K562 (cell line): Measurements from ENCODE around the gene DYNLT2B. TPM values are rescaled to one million over a fixed set of nuclear protein-coding genes. Genes with fewer than 3 reads are reported as not detected.

Experiments used
- E2F4 ChIP-seq: sonication (generic); formaldehyde crosslinking; IDR thresholded peaks from 2 replicates; pipeline ENCODE4 v1.8.0; 2022; ENCODE audit warnings: mild to moderate bottlenecking, low read depth, missing genetic modification reagents
- ETV5 ChIP-seq: sonication (generic); formaldehyde crosslinking; IDR thresholded peaks from 2 replicates; pipeline ENCODE4 v1.4.0; 2020; ENCODE audit warnings: low read depth, mild to moderate bottlenecking, missing genetic modification reagents
- HMG20B ChIP-seq: fragments of 250-450 bp; sonication (Bioruptor Pico); IDR thresholded peaks from 2 replicates; pipeline ENCODE4 v1.5.0; 2021; ENCODE audit warnings: mild to moderate bottlenecking
- HNRNPLL ChIP-seq: fragments of 200-400 bp; formaldehyde crosslinking; IDR thresholded peaks from 2 replicates; pipeline ENCODE4 v1.6.1; 2017; ENCODE audit warnings: low read length, low read depth, mild to moderate bottlenecking; ENCODE audit not compliant: poor library complexity, severe bottlenecking
- KDM4B ChIP-seq, 2 experiments: fragments of 450-650 bp in 1 of 2; sonication (generic) in 1 of 2; IDR thresholded peaks; 2 replicates each; pipeline ENCODE4 v1.6.1; 2016 to 2017; ENCODE audit warnings: borderline replicate concordance in 2 of 2, antibody characterized with exemption in 1 of 2, low read depth in 1 of 2, mild to moderate bottlenecking in 1 of 2
- MAX ChIP-seq: sonication (generic); formaldehyde crosslinking; IDR thresholded peaks from 2 replicates; pipeline ENCODE4 v1.9.0; 2022; ENCODE audit warnings: mild to moderate bottlenecking, missing genetic modification reagents
- MED1 ChIP-seq: sonication (generic); formaldehyde crosslinking; IDR thresholded peaks from 2 replicates; pipeline ENCODE4 v1.8.1; 2023; ENCODE audit warnings: missing genetic modification reagents, borderline replicate concordance
- MYNN ChIP-seq, 2 experiments: sonication (generic); formaldehyde crosslinking in 1 of 2; IDR thresholded peaks; 2 replicates each; pipeline versions ENCODE4 v1.5.0 to v1.6.1; 2016 to 2020; ENCODE audit warnings: antibody characterized with exemption in 1 of 2, missing genetic modification reagents in 1 of 2
- RBFOX2 ChIP-seq: fragments of 200-400 bp; formaldehyde crosslinking; IDR thresholded peaks from 2 replicates; pipeline ENCODE4 v1.6.1; 2017; ENCODE audit warnings: low read depth, mild to moderate bottlenecking, low read length, moderate library complexity
- RHOXF2B ChIP-seq: fragments of 250-450 bp; sonication (Bioruptor Pico); conservative IDR thresholded peaks from 2 replicates; pipeline ENCODE4 v1.5.1; 2021
- ZBTB12 ChIP-seq: fragments of 250-450 bp; sonication (Bioruptor Pico); IDR thresholded peaks from 2 replicates; pipeline ENCODE4 v1.4.0; 2020
- ZNF23 ChIP-seq: fragments of 250-450 bp; sonication (Bioruptor Pico); IDR thresholded peaks from 2 replicates; pipeline ENCODE4 v1.4.0; 2020; ENCODE audit warnings: mild to moderate bottlenecking
- ZNF239 ChIP-seq: fragments of 250-450 bp; sonication (Bioruptor Pico); IDR thresholded peaks from 2 replicates; pipeline ENCODE4 v1.4.0; 2020; ENCODE audit warnings: mild to moderate bottlenecking
- ZNF511 ChIP-seq: sonication (generic); formaldehyde crosslinking; IDR thresholded peaks from 2 replicates; pipeline ENCODE4 v1.8.0; 2022; ENCODE audit warnings: mild to moderate bottlenecking, missing genetic modification reagents
- ZNF655 ChIP-seq: fragments of 250-450 bp; sonication (Bioruptor Pico); IDR thresholded peaks from 2 replicates; pipeline ENCODE4 v1.5.0; 2021
- ZNF830 ChIP-seq: fragments of 250-450 bp; sonication (Bioruptor Pico); IDR thresholded peaks from 2 replicates; pipeline ENCODE4 v1.5.0; 2021; ENCODE audit warnings: mild to moderate bottlenecking
- polyA plus RNA-seq, 8 experiments: library from polyadenylated mRNA; depleted of rRNA in 4 of 8; stranded (reverse) in 5 of 8; unstranded in 3 of 8; fragments of >200 nt; fragmentation: Nextera tagmentation in 2 of 8; fragmentation: Illumina TruSeq in 1 of 8; extraction: Ambion mirVana in 2 of 8; extraction: Trizol in 1 of 8; gene quantifications; 2 replicates each; pipeline versions ENCODE4 v1.2.1 to v1.2.3, GENCODE V29; 2011 to 2014; ENCODE audit warnings: inconsistent platforms in 1 of 8, missing spikeins in 1 of 8
- total RNA-seq, 7 experiments: library from RNA; depleted of rRNA in 6 of 7; stranded (reverse); fragments of >200 nt in 6 of 7; fragmentation: Illumina TruSeq in 2 of 7; extraction: Trizol in 2 of 7; gene quantifications; 2 replicates each; pipeline versions ENCODE4 v1.2.1 to v1.2.3, GENCODE V29; 2011 to 2021; ENCODE audit warnings: low replicate concordance in 1 of 7
- TF ChIP-seq, protein P1 (sequence below): fragments of 450-650 bp; IDR thresholded peaks from 2 replicates; pipeline ENCODE4 v1.7.1; 2018; ENCODE audit warnings: mild to moderate bottlenecking, low read depth; ENCODE audit not compliant: partially characterized antibody
- TF ChIP-seq, protein P2 (sequence below): fragments of 450-650 bp; formaldehyde crosslinking; IDR thresholded peaks from 2 replicates; pipeline ENCODE4 v1.4.0; 2022; ENCODE audit warnings: mild to moderate bottlenecking, moderate library complexity

Gene DYNLT2B
- total and polyA plus RNA-seq, 9 of the 15 experiments (the other 6 are each of a cell fraction or from before 2014, with no cell fraction given): 6.5 to 19.9 (median 8.7) TPM

DNA sequence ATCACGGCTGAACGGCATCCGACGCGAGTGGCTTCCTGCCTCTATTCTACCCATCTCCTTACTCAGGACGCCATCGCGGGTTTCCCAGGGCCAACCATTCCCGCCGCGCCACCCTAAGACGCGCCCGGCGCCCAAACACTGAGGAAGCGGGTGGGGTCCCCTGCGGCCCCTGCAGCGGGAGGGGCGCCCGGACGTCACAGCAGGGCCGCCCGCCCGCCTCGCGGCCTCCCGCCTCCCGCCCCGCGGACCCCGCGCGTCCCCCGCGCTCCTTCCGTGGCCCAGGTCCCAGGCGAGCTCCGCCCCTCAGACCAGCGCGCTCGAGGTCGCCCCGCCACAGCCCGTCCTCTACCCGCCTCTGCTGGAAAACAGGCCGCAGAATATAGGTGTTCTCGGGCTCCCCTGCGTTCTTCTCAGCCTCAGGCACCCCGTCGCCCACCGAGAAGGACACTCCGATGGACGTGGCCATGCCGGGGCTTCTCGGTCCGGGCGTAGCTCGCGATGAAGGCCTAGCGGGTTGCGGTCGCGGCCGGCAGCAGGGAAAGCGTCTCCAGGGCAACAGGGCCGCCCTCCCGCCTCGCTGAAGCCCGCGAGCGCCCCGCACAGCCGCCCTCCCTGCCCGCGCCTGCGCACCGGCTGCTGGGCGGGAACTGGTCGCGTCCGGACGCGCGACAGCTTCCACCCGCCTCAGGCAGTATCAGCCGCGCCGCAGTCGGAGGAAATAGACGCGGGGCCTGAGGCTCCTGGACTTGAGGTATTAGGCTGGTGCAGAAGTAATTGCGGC, at the start of gene DYNLT2B (continued):
- TF ChIP-seq ZNF655 (CRISPR knock-in tag): no peak
- peak; percentile 77 for TF ChIP-seq HNRNPLL
- TF ChIP-seq RBFOX2: peak; percentile 91
- peak; percentile 78 for TF ChIP-seq MAX (CRISPR knock-in tag)
- TF ChIP-seq ETV5 (CRISPR knock-in tag): peak; percentile 88
- peak; percentile 10; the same call in 1 of the 2 replicates for TF ChIP-seq ZNF23
- peak; percentile 70 for TF ChIP-seq MYNN (IDR thresholded peaks at IDR 0.05)
- TF ChIP-seq MYNN (CRISPR knock-in tag; IDR thresholded peaks at IDR 0.05): no peak
- TF ChIP-seq E2F4 (CRISPR knock-in tag): no peak
- peak; percentile 67; the same call in 1 of the 2 replicates for TF ChIP-seq ZNF511 (CRISPR knock-in tag)
- TF ChIP-seq ZBTB12 (CRISPR knock-in tag): peak; percentile 73
- 0 out of 2 replicates have a peak, but pooled peaks have one; percentile 42 for TF ChIP-seq ZNF830 (CRISPR knock-in tag)
- TF ChIP-seq KDM4B (IDR thresholded peaks at IDR 0.05; ENCODE audit: borderline replicate concordance in 2 of 2, low read depth in 1 of 2): no peak
- TF ChIP-seq, protein P1, sequence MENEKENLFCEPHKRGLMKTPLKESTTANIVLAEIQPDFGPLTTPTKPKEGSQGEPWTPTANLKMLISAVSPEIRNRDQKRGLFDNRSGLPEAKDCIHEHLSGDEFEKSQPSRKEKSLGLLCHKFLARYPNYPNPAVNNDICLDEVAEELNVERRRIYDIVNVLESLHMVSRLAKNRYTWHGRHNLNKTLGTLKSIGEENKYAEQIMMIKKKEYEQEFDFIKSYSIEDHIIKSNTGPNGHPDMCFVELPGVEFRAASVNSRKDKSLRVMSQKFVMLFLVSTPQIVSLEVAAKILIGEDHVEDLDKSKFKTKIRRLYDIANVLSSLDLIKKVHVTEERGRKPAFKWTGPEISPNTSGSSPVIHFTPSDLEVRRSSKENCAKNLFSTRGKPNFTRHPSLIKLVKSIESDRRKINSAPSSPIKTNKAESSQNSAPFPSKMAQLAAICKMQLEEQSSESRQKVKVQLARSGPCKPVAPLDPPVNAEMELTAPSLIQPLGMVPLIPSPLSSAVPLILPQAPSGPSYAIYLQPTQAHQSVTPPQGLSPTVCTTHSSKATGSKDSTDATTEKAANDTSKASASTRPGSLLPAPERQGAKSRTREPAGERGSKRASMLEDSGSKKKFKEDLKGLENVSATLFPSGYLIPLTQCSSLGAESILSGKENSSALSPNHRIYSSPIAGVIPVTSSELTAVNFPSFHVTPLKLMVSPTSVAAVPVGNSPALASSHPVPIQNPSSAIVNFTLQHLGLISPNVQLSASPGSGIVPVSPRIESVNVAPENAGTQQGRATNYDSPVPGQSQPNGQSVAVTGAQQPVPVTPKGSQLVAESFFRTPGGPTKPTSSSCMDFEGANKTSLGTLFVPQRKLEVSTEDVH: peak; percentile 51
- TF ChIP-seq, protein P2, sequence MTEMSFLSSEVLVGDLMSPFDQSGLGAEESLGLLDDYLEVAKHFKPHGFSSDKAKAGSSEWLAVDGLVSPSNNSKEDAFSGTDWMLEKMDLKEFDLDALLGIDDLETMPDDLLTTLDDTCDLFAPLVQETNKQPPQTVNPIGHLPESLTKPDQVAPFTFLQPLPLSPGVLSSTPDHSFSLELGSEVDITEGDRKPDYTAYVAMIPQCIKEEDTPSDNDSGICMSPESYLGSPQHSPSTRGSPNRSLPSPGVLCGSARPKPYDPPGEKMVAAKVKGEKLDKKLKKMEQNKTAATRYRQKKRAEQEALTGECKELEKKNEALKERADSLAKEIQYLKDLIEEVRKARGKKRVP: no peak; the same call in 1 of the 2 replicates
- no peak for TF ChIP-seq ZNF239 (CRISPR knock-in tag)
- TF ChIP-seq HMG20B (CRISPR knock-in tag): 0 out of 2 replicates have a peak, but pooled peaks have one; percentile 66
- TF ChIP-seq MED1 (CRISPR knock-in tag): no peak
- TF ChIP-seq RHOXF2B: no peak
